HL-60 (cell line): ENCODE results near the gene FOSB.

Source experiments
- DNase-seq, 2 experiments: peaks; one replicate each; pipeline ENCODE4 v3.0.0-alpha.2; 2010 to 2020; ENCODE audit warnings: low read depth in 1 of 2, low spot score in 1 of 2
- H3K27ac ChIP-seq: fragments of 250-450 bp; sonication (Bioruptor Pico); replicated peaks from 2 replicates; pipeline ENCODE4 v1.5.1; 2020; ENCODE audit warnings: mild to moderate bottlenecking, moderate library complexity
- H3K27me3 ChIP-seq: fragments of 250-450 bp; sonication (Bioruptor Pico); 2 replicates; pipeline ENCODE4 v1.5.1; 2021; ENCODE audit warnings: mild to moderate bottlenecking, moderate library complexity; ENCODE audit not compliant: insufficient read depth, poor library complexity, severe bottlenecking
- H3K4me3 ChIP-seq: replicated peaks from 2 replicates; pipeline ENCODE4 v1.5.1; 2011; ENCODE audit warnings: mild to moderate bottlenecking, control low read depth, low read length; ENCODE audit not compliant: insufficient read depth
- GABPA ChIP-seq: IDR thresholded peaks from 2 replicates; pipeline ENCODE4 v1.6.1; 2012; ENCODE audit warnings: low read depth
- POLR2AphosphoS5 ChIP-seq: IDR thresholded peaks from 2 replicates; pipeline ENCODE4 v1.6.1; 2012; ENCODE audit warnings: low read depth
- SPI1 ChIP-seq: IDR thresholded peaks from 2 replicates; pipeline ENCODE4 v1.6.1; 2012; ENCODE audit warnings: low read depth, mild to moderate bottlenecking, borderline replicate concordance
- TF ChIP-seq, protein P1 (sequence below): IDR thresholded peaks from one replicate; pipeline ENCODE4 v1.5.1; 2011; ENCODE audit warnings: low read length, control low read depth, inconsistent platforms; ENCODE audit not compliant: insufficient read depth
- TF ChIP-seq, protein P2 (sequence below): IDR thresholded peaks from 2 replicates; pipeline ENCODE4 v1.6.1; 2012; ENCODE audit warnings: low read depth; ENCODE audit not compliant: insufficient replicate concordance

FOSB gene

DNA sequence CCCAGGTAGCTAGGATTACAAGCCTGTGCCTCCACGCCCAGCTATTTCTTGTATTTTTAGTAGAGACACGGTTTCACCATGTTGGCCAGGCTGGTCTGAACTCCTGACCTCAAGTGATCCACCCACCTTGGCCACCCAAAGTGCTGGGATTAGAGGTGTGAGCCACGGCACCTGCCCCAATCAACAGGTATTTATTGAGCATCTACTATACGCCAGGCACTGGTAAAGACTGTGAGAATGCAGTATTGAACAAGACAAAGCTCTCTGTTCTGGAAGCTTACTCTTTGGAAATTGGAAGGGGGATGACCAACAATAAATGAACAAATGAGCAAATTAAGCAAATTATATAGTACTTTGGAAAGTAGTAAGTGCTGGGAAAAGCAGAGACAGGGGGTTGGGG is 22.7 kb upstream of the FOSB start:
- H3K27ac ChIP-seq: no peak overlapping the region
- TF ChIP-seq SPI1: no peak
- TF ChIP-seq, protein P1, sequence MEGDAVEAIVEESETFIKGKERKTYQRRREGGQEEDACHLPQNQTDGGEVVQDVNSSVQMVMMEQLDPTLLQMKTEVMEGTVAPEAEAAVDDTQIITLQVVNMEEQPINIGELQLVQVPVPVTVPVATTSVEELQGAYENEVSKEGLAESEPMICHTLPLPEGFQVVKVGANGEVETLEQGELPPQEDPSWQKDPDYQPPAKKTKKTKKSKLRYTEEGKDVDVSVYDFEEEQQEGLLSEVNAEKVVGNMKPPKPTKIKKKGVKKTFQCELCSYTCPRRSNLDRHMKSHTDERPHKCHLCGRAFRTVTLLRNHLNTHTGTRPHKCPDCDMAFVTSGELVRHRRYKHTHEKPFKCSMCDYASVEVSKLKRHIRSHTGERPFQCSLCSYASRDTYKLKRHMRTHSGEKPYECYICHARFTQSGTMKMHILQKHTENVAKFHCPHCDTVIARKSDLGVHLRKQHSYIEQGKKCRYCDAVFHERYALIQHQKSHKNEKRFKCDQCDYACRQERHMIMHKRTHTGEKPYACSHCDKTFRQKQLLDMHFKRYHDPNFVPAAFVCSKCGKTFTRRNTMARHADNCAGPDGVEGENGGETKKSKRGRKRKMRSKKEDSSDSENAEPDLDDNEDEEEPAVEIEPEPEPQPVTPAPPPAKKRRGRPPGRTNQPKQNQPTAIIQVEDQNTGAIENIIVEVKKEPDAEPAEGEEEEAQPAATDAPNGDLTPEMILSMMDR: no peak

DNA sequence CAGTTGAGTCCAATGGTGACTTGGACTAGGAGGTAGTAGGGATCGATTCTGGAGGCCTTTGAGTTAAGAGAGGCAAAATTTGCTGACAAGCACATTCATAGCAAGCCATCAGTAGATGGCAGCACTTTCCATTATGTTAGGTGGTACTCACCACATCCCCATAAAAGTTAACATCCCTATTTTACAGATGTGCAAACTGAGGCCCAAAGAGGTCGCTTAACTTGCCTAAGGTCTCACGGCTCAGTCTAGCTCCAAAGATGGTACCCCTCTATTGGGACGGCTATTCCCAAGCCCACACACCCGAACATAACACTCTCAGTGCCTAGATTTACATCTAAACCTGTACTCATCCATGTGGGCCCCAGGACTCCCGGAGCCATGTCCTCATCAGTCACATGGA is 21.5 kb upstream of the FOSB start:
- no peak overlapping the region for H3K4me3 ChIP-seq
- H3K27me3 ChIP-seq: no peaks in the 10 kb centered on the region
- no peak overlapping the region for H3K27ac ChIP-seq
- peak in 1 of 2 experiments; percentile 39 for DNase-seq
- no peak for TF ChIP-seq SPI1
- TF ChIP-seq, protein P1: peak; percentile 31

More for the DNA sequence above, 22.7 kb upstream of the FOSB start:
- H3K4me3 ChIP-seq: no peak overlapping the region
- H3K27me3 ChIP-seq: no peaks in the 10 kb centered on the region
- DNase-seq: no peak

- TF ChIP-seq, protein P2, sequence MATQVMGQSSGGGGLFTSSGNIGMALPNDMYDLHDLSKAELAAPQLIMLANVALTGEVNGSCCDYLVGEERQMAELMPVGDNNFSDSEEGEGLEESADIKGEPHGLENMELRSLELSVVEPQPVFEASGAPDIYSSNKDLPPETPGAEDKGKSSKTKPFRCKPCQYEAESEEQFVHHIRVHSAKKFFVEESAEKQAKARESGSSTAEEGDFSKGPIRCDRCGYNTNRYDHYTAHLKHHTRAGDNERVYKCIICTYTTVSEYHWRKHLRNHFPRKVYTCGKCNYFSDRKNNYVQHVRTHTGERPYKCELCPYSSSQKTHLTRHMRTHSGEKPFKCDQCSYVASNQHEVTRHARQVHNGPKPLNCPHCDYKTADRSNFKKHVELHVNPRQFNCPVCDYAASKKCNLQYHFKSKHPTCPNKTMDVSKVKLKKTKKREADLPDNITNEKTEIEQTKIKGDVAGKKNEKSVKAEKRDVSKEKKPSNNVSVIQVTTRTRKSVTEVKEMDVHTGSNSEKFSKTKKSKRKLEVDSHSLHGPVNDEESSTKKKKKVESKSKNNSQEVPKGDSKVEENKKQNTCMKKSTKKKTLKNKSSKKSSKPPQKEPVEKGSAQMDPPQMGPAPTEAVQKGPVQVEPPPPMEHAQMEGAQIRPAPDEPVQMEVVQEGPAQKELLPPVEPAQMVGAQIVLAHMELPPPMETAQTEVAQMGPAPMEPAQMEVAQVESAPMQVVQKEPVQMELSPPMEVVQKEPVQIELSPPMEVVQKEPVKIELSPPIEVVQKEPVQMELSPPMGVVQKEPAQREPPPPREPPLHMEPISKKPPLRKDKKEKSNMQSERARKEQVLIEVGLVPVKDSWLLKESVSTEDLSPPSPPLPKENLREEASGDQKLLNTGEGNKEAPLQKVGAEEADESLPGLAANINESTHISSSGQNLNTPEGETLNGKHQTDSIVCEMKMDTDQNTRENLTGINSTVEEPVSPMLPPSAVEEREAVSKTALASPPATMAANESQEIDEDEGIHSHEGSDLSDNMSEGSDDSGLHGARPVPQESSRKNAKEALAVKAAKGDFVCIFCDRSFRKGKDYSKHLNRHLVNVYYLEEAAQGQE: no peak
- TF ChIP-seq GABPA (no peak), SPI1 (no peak), POLR2AphosphoS5 (no peak)
- TF ChIP-seq, protein P1: no peak
- Histone ChIP-seq H3K27ac (no peak overlapping the region), H3K27me3 (no peaks in the 10 kb centered on the region), H3K4me3 (no peak overlapping the region)
- DNase-seq: no peak
These were observed 20.9 kb upstream of the FOSB start for GRCh38 chr19:45446944-45447343.

DNA sequence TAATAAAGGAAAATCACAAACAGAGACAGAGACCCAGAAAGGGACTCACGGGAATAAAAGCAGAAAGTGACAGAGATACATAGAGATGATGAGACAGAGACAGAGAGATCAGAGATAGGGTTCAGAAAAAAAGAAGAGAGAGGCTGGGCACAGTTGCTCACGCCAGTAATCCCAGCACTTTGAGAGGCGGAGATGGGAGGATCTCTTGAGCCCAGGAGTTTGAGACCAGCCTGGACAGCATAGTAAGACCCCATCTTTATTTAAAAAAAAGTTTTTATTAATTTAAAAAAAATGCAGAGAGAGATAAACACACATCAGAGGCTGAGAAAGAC is 19.4 kb upstream of the FOSB start:
- Histone ChIP-seq H3K27ac (no peak overlapping the region), H3K4me3 (no peak overlapping the region), H3K27me3 (no peaks in the 10 kb centered on the region)
- DNase-seq: no peak
- TF ChIP-seq POLR2AphosphoS5 (no peak), SPI1 (no peak), GABPA (no peak)
- TF ChIP-seq, protein P1: no peak
- TF ChIP-seq, protein P2: no peak
